NT2/D1 (cell line): ENCODE data around the gene SYNJ2BP.
"Not testable (repeated sequence)": the region's sequence is repeated elsewhere in the genome, so short reads cannot be mapped to it uniquely, and the experiment has no call there.

Source experiments
- DNase-seq: peaks from one replicate; pipeline ENCODE4 v3.0.0-alpha.2; 2011; ENCODE audit warnings: low read depth, low spot score
- H3K27me3 ChIP-seq: 2 replicates; pipeline ENCODE4 v1.6.0; 2011; ENCODE audit warnings: mild to moderate bottlenecking; ENCODE audit not compliant: insufficient read length, insufficient read depth
- H3K36me3 ChIP-seq: 2 replicates; pipeline ENCODE4 v1.6.1; 2011; ENCODE audit warnings: mild to moderate bottlenecking, low read length, mixed read lengths; ENCODE audit not compliant: insufficient read depth, insufficient read length
- H3K4me1 ChIP-seq: 2 replicates; pipeline ENCODE4 v1.5.1; 2011; ENCODE audit not compliant: insufficient read depth, insufficient read length
- H3K4me3 ChIP-seq: 2 replicates; pipeline ENCODE4 v1.5.1; 2011; ENCODE audit warnings: low read depth; ENCODE audit not compliant: insufficient read length
- H3K9ac ChIP-seq: 2 replicates; pipeline ENCODE4 v1.6.0; 2011; ENCODE audit warnings: low read depth; ENCODE audit not compliant: insufficient read length
- H3K9me3 ChIP-seq: 2 replicates; pipeline ENCODE4 v1.5.1; 2011; ENCODE audit warnings: mild to moderate bottlenecking, low read length; ENCODE audit not compliant: insufficient read depth
- SUZ12 ChIP-seq: IDR thresholded peaks from 2 replicates; pipeline ENCODE4 v1.6.1; 2011; ENCODE audit not compliant: insufficient read length, insufficient read depth; ENCODE audit errors: extremely low read depth
- YY1 ChIP-seq: IDR thresholded peaks from 2 replicates; pipeline ENCODE4 v1.6.1; 2011; ENCODE audit not compliant: insufficient read length, insufficient read depth
- ZNF274 ChIP-seq: IDR thresholded peaks from 2 replicates; pipeline ENCODE4 v1.6.1; 2011; ENCODE audit warnings: mild to moderate bottlenecking, low read depth, low read length

Gene SYNJ2BP

GRCh38 chr14:70416725-70417349 is at the start of gene SYNJ2BP:
TSS of gene SYNJ2BP (minus strand) at chr14:70417090. CDS start at chr14:70416963, 127 bp downstream.
- peaks cover 6% of the 10 kb centered on the region for H3K36me3 ChIP-seq
- no peaks in the 10 kb centered on the region for H3K27me3 ChIP-seq
- TF ChIP-seq ZNF274 = no peak
- TF ChIP-seq YY1 = no peak
- no peak for TF ChIP-seq SUZ12
- peak; percentile 44 for DNase-seq
- H3K4me3 ChIP-seq = peak within 1 kb of the TSS; percentile 81
- peak within 1 kb of the TSS; percentile 69 for H3K9ac ChIP-seq
- no peaks in the 10 kb centered on the region for H3K4me1 ChIP-seq
- no peaks in the 10 kb centered on the region for H3K9me3 ChIP-seq

- no peaks in the 10 kb centered on the region for H3K36me3 ChIP-seq
- H3K27me3 ChIP-seq = no peaks in the 10 kb centered on the region
- no peaks in the 10 kb centered on the region for H3K4me1 ChIP-seq
- DNase-seq = no peak
- TF ChIP-seq SUZ12 = no peak
- no peak for TF ChIP-seq ZNF274
- TF ChIP-seq YY1 = no peak
- H3K4me3 ChIP-seq = no peak overlapping the region
- H3K9me3 ChIP-seq = no peaks in the 10 kb centered on the region
- no peak overlapping the region for H3K9ac ChIP-seq
Observed at GRCh38 chr14:70454731-70455130, 37.8 kb upstream of the SYNJ2BP start.

GRCh38 chr14:70451874-70452273 is 35.0 kb upstream of the SYNJ2BP start, which contains the start of gene ADAM21:
TSS of gene ADAM21 (plus strand) at chr14:70452174. CDS start at chr14:70457500, 5,326 bp downstream.
- Histone ChIP-seq H3K4me3 (no peak within 1 kb of the TSS), H3K9ac (no peak within 1 kb of the TSS), H3K36me3 (no peaks in the 10 kb centered on the region), H3K4me1 (no peaks in the 10 kb centered on the region), H3K27me3 (no peaks in the 10 kb centered on the region), H3K9me3 (peaks cover 5% of the 10 kb centered on the region; the same call in 1 of the 2 replicates)
- TF ChIP-seq ZNF274 (no peak), SUZ12 (no peak), YY1 (no peak)
- DNase-seq = no peak

- H3K9me3 ChIP-seq = peaks cover 35% of the 10 kb centered on the region
- no peaks in the 10 kb centered on the region for H3K4me1 ChIP-seq
- H3K36me3 ChIP-seq = no peaks in the 10 kb centered on the region
- no peak for TF ChIP-seq SUZ12
- TF ChIP-seq ZNF274 = no peak
- TF ChIP-seq YY1 = no peak
- no peak for DNase-seq
- no peak overlapping the region for H3K4me3 ChIP-seq
- H3K27me3 ChIP-seq = no peaks in the 10 kb centered on the region
- H3K9ac ChIP-seq = no peak overlapping the region
Observed at GRCh38 chr14:70448633-70449340, 31.9 kb upstream of the SYNJ2BP start.

- no peak overlapping the region for H3K9ac ChIP-seq
- no peak overlapping the region for H3K4me3 ChIP-seq
- peaks cover 63% of the 10 kb centered on the region for H3K9me3 ChIP-seq
- H3K4me1 ChIP-seq = no peaks in the 10 kb centered on the region
- TF ChIP-seq ZNF274 = no peak
- TF ChIP-seq SUZ12 = no peak
- no peak for TF ChIP-seq YY1
- H3K36me3 ChIP-seq = no peaks in the 10 kb centered on the region
- no peaks in the 10 kb centered on the region for H3K27me3 ChIP-seq
- DNase-seq = no peak
Observed at GRCh38 chr14:70442750-70443149, 25.9 kb upstream of the SYNJ2BP start.

GRCh38 chr14:70441641-70442040 is 24.8 kb upstream of the SYNJ2BP start:
- no peaks in the 10 kb centered on the region for H3K4me1 ChIP-seq
- no peak overlapping the region for H3K4me3 ChIP-seq
- no peaks in the 10 kb centered on the region for H3K27me3 ChIP-seq
- DNase-seq = no peak
- TF ChIP-seq ZNF274 (no peak), SUZ12 (no peak), YY1 (no peak)
- H3K36me3 ChIP-seq = no peaks in the 10 kb centered on the region
- no peak overlapping the region for H3K9ac ChIP-seq
- peaks cover 66% of the 10 kb centered on the region for H3K9me3 ChIP-seq

GRCh38 chr14:70436867-70437266 is 20.0 kb upstream of the SYNJ2BP start:
- H3K27me3 ChIP-seq = no peaks in the 10 kb centered on the region
- H3K36me3 ChIP-seq = no peaks in the 10 kb centered on the region
- no peaks in the 10 kb centered on the region for H3K4me1 ChIP-seq
- TF ChIP-seq YY1 = no peak
- no peak for TF ChIP-seq SUZ12
- TF ChIP-seq ZNF274 = no peak
- H3K4me3 ChIP-seq = no peak overlapping the region
- no peak overlapping the region for H3K9ac ChIP-seq
- DNase-seq = no peak
- H3K9me3 ChIP-seq = peaks cover 34% of the 10 kb centered on the region; the same call in 1 of the 2 replicates

- H3K4me3 ChIP-seq = not testable (repeated sequence)
Observed at GRCh38 chr14:70426555-70426954, 9.7 kb upstream of the SYNJ2BP start.

More at GRCh38 chr14:70426555-70426954, 9.7 kb upstream of the SYNJ2BP start:
- not testable (repeated sequence) for H3K27me3 ChIP-seq, H3K4me1 ChIP-seq, H3K9ac ChIP-seq, H3K36me3 ChIP-seq, DNase-seq
- peaks cover 21% of the 10 kb centered on the region for H3K9me3 ChIP-seq
